HL-60 (cell line): Measurements from ENCODE around the gene CPNE4.

Source experiments
- CTCF ChIP-seq: IDR thresholded peaks from one replicate; pipeline ENCODE4 v1.5.1; 2011; ENCODE audit warnings: low read length, control low read depth, inconsistent platforms; ENCODE audit not compliant: insufficient read depth
- GABPA ChIP-seq: IDR thresholded peaks from 2 replicates; pipeline ENCODE4 v1.6.1; 2012; ENCODE audit warnings: low read depth
- POLR2AphosphoS5 ChIP-seq: IDR thresholded peaks from 2 replicates; pipeline ENCODE4 v1.6.1; 2012; ENCODE audit warnings: low read depth
- SPI1 ChIP-seq: IDR thresholded peaks from 2 replicates; pipeline ENCODE4 v1.6.1; 2012; ENCODE audit warnings: low read depth, mild to moderate bottlenecking, borderline replicate concordance
- TF ChIP-seq, protein P1 (sequence below): IDR thresholded peaks from 2 replicates; pipeline ENCODE4 v1.6.1; 2012; ENCODE audit warnings: low read depth; ENCODE audit not compliant: insufficient replicate concordance

DNA sequence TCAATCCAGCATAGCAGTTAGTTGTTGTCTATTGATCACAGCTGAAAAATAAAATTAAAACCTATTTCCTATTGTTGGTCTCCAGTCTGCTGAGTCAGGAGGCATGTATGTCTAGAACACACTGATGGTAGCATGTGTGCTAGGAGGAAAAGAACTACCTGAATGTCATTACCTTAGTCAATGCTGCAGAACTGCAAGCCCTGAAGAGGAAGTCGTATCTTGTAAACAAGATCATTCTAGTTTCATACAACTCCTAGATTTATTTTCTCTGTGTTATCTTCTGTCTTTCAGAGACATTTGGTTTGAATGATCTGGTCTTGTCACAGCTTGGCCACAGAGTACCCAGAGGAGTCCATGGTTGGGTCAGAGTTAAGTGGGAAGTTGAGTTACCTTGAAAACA, 422.1 kb downstream of the CPNE4 start:
- TF ChIP-seq CTCF (no peak), POLR2AphosphoS5 (no peak), SPI1 (no peak), GABPA (no peak)
- TF ChIP-seq, protein P1, sequence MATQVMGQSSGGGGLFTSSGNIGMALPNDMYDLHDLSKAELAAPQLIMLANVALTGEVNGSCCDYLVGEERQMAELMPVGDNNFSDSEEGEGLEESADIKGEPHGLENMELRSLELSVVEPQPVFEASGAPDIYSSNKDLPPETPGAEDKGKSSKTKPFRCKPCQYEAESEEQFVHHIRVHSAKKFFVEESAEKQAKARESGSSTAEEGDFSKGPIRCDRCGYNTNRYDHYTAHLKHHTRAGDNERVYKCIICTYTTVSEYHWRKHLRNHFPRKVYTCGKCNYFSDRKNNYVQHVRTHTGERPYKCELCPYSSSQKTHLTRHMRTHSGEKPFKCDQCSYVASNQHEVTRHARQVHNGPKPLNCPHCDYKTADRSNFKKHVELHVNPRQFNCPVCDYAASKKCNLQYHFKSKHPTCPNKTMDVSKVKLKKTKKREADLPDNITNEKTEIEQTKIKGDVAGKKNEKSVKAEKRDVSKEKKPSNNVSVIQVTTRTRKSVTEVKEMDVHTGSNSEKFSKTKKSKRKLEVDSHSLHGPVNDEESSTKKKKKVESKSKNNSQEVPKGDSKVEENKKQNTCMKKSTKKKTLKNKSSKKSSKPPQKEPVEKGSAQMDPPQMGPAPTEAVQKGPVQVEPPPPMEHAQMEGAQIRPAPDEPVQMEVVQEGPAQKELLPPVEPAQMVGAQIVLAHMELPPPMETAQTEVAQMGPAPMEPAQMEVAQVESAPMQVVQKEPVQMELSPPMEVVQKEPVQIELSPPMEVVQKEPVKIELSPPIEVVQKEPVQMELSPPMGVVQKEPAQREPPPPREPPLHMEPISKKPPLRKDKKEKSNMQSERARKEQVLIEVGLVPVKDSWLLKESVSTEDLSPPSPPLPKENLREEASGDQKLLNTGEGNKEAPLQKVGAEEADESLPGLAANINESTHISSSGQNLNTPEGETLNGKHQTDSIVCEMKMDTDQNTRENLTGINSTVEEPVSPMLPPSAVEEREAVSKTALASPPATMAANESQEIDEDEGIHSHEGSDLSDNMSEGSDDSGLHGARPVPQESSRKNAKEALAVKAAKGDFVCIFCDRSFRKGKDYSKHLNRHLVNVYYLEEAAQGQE: no peak
